Mesodermal cell (in vitro differentiated cells): ENCODE data around the gene PREX1.

Source experiments
- H3K27ac ChIP-seq: 2 replicates; pipeline ENCODE4 v1.7.0; 2013; ENCODE audit warnings: mild to moderate bottlenecking, low read depth, low read length, moderate library complexity; ENCODE audit not compliant: severe bottlenecking
- H3K36me3 ChIP-seq: 2 replicates; pipeline ENCODE4 v1.7.1; 2013; ENCODE audit warnings: mild to moderate bottlenecking, low read length, moderate library complexity; ENCODE audit not compliant: control insufficient read depth, insufficient read depth
- H3K4me1 ChIP-seq: one replicate; pipeline ENCODE4 v1.7.1; 2013; ENCODE audit warnings: mild to moderate bottlenecking, low read length; ENCODE audit not compliant: insufficient read depth, control insufficient read depth, poor library complexity, severe bottlenecking
- H3K4me3 ChIP-seq: 2 replicates; pipeline ENCODE4 v1.7.0; 2013; ENCODE audit warnings: low read length, control low read depth, mild to moderate bottlenecking; ENCODE audit not compliant: insufficient read depth, poor library complexity, severe bottlenecking; ENCODE audit errors: extremely low read depth
- H3K9me3 ChIP-seq: 2 replicates; pipeline ENCODE4 v1.7.1; 2013; ENCODE audit warnings: mild to moderate bottlenecking, low read length, moderate library complexity; ENCODE audit not compliant: control insufficient read depth
- WGBS, 2 experiments: methylation state at CpG; one replicate each; pipeline ENCODE4 v1.1.5; 2013; ENCODE audit warnings: missing lambda C conversion rate in 2 of 2; ENCODE audit not compliant: insufficient coverage in 2 of 2; 5-methylcytosine and 5-hydroxymethylcytosine counted together

Gene PREX1

DNA sequence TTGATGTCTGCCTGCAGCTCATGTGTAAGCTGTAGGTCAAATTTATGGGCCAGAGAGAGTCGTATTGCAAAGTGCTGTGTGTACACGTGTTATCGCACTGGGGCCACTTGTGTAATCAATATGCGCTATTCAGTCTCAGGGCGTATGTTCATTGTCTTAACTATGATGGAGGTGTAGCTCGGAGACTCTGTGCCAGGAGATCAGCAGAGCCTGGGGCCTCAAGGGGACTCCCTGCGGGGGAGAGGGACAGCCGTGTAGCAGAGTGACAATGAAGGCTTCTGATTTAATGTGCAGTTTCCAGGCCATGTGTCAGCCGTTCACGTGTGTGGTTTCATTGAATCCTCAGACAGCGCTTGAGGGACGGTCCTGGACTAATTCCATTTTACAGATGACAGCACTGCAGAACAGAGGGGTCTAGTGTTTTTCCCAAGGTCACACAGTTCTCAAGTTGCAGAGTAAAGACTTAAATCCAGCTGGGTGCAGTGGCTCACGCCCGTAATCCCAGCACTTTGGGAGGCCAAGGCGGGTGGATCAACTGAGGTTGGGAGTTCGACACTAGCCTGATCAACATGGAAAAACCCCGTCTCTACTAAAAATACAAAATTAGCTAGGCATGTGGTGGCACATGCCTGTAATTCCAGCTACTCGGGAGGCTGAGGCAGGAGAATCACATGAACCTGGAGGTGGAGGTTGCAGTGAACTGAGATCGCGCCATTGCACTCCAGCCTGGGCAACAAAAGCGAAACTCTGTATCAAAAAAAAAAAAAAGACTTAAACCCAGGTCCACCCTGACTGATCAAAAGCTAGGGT, 242.5 kb downstream of the PREX1 start:
- Histone ChIP-seq H3K9me3 (no peaks in the 10 kb centered on the region), H3K27ac (peak overlapping the region; percentile 84), H3K4me3 (no peak overlapping the region), H3K4me1 (peaks cover 4% of the 10 kb centered on the region), H3K36me3 (no peaks in the 10 kb centered on the region)
- 90 to 92% methylated on average over 16 to 18 of the region's 21 CpGs for WGBS, 2 experiments

DNA sequence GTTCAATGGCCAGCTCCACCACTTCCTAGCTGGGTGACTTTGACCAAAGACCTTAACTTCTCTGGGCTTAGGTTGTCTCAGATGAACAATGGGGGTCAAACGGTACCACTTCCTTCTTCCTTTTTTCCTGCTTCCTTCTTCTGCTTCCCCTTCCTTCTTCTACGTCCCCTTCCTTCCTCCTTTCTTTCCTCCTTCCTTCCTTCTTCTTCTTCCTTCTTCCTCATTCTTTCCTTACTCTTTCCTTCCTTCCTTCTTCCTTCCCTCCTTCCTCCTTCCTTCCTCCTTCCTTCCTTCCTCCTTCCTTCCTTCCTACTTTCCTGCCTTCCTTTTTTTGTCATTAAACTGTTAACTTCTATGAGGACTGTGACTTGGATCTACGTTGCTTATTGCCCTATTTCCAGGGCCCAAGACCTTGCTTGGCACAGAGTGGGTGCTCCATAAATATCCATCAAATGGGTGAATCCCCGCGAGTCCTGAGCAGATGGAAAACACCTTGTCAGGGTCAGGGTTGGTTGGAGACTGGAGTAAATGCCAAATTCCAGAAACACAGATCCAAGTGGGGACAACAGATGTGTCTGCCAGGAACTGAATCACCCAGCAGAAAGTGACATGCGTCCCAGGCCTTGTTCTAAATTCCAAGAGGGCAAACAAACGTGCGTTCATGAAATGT, 243.3 kb downstream of the PREX1 start:
- Histone ChIP-seq H3K36me3 (no peaks in the 10 kb centered on the region), H3K9me3 (no peaks in the 10 kb centered on the region), H3K4me1 (peaks cover 4% of the 10 kb centered on the region), H3K4me3 (no peak overlapping the region), H3K27ac (no peak overlapping the region)
- 93 to 94% methylated on average over 5 to 8 of the region's 8 CpGs for WGBS, 2 experiments

DNA sequence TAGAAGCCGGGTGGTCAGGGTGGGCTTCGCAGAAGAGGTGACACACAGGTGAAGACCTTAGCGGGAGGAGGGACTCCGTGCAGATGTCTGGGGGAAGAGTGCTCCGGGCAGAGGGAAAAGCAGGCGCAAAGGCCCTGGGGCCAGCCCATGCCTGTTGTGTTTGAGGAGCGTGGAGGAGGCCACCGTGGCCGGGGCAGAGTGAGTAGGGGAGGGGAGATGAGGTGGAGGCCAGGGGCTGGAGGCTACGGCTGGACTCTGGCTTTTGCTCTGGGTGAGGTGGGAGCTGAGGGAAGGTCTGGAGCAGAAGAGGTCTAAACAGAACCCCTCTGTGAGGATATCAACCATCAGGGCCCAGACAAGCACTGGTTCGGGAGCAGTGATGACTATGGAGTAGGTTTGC, 244.0 kb downstream of the PREX1 start:
- Histone ChIP-seq H3K27ac (no peak overlapping the region), H3K4me1 (peaks cover 4% of the 10 kb centered on the region), H3K36me3 (no peaks in the 10 kb centered on the region), H3K4me3 (no peak overlapping the region), H3K9me3 (no peaks in the 10 kb centered on the region)
- WGBS, 2 experiments = 78 to 79% methylated on average over 9 to 11 of the region's 11 CpGs

DNA sequence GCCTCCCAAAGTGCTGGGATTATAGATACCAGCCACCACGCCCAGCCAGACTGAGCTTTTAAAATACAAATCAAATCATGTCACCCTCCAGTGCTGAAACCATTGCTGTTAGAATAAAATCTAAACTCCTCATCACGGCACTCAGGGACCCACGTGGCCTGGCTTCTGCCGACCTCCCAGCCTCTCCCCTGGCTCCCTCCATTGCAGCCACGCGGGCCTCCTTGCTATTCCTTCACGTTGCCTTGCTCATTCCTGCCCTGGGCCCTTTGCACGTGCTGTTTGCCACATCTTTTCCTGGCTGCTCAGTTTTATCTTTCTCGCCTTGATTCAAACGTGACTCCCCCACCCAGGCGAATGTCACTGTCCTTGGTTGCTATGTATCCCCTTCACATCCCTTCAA, 244.6 kb downstream of the PREX1 start:
- WGBS, 2 experiments = 90 to 91% methylated on average over 11 of the region's 11 CpGs
- H3K4me1 ChIP-seq = peaks cover 4% of the 10 kb centered on the region
- H3K27ac ChIP-seq = no peak overlapping the region
- no peak overlapping the region for H3K4me3 ChIP-seq
- H3K36me3 ChIP-seq = no peaks in the 10 kb centered on the region
- no peaks in the 10 kb centered on the region for H3K9me3 ChIP-seq

DNA sequence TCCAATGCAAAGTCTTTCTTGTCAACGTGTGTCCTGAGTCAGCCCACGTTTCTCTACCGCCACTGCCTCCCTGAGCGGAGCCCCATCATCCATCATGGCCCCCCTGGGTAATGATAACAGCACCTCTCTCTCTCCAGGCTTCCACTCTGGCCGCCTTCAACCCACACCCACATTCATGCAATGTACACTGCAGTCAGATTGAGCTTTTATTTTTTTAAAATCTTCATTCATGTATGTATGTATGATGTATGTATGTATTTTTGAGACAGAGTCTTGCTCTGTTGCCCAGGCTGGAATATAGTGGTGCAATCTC, 245.2 kb downstream of the PREX1 start:
- H3K9me3 ChIP-seq = no peaks in the 10 kb centered on the region
- H3K4me1 ChIP-seq = peaks cover 4% of the 10 kb centered on the region
- H3K36me3 ChIP-seq = no peaks in the 10 kb centered on the region
- H3K4me3 ChIP-seq = no peak overlapping the region
- H3K27ac ChIP-seq = no peak overlapping the region
- WGBS, 2 experiments = 58 to 65% methylated on average over 4 of the region's 5 CpGs

DNA sequence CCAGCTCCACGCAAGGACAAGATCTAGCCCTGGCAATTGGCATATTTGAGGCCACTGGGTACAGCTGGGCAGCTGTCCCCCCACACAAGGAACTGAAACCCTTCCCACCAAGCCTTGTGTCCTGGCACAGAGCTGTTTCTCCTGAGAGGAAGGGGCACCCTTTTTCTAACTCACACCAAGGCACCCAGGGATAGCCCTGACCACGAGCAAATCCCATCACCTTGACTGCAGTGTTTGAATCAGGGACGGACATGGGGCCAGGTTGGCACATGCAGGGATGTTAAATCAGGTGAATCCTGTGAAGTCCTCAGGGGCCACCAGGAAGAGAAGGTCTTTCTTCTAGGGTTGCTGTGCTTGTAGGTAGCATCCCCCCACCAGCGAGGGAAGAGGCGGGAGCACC, 246.6 kb downstream of the PREX1 start:
- 89 to 100% methylated on average over 1 to 4 of the region's 5 CpGs for WGBS, 2 experiments
- Histone ChIP-seq H3K4me1 (peaks cover 4% of the 10 kb centered on the region), H3K4me3 (no peak overlapping the region), H3K36me3 (no peaks in the 10 kb centered on the region), H3K9me3 (no peaks in the 10 kb centered on the region), H3K27ac (no peak overlapping the region)

DNA sequence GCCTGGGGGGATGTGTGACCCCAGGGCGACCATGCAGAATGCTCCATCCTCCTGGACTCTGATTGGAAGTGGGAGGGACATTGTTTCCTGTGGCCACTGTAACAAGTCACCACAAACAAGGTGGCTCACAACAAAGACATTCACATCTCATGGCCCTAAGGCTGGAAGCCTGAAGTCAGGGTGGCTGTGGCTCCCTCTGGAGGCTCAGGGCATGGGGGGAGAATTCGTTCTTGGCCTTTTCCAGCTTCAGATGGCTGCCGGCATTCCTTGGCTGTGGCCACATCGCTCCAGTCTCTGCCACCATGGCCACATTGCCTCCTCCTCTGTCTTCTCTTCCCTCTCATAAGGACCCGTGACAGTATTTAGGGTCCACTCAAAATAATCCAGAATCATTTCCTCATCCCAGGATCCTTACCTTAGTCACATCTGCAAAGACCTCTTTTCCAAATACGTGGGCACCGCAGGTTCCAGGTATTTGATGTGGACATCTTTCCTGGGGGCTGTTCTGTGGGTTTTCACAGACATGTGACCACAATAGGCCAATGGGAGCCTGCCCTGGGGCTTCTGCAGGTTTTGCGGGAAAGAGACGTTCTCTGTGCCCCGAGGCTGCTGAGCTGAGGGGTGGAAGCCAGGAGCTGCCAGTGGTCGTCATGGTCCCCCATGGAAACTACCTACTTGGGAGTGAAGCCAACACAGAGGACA, 249.3 kb downstream of the PREX1 start:
- Histone ChIP-seq H3K4me3 (no peak overlapping the region), H3K9me3 (no peaks in the 10 kb centered on the region), H3K27ac (no peak overlapping the region), H3K36me3 (no peaks in the 10 kb centered on the region), H3K4me1 (no peaks in the 10 kb centered on the region)
- 91 to 92% methylated on average over 9 to 10 of the region's 11 CpGs for WGBS, 2 experiments

DNA sequence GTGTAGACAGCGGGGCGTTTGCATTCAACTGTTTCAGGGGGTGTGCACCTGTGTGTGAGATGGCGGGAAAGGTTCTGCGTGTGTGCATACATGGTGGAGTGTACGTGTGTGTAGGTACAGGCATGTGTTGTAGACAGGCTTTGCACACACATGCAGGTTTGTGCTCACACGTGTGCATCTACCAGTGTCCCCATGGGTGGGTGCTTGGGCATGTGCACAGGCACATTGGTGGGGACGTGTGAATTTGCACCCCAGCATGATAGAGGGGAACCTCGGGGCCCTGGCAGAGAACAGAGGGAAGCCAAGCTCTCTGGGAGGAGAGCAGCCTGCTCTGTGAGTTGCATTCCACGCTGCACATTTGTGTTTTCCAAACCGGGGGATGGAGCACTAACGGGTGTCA, 250.2 kb downstream of the PREX1 start:
- Histone ChIP-seq H3K27ac (no peak overlapping the region), H3K4me3 (no peak overlapping the region)
- WGBS, 2 experiments = 75 to 80% methylated on average over 9 to 11 of the region's 11 CpGs

DNA sequence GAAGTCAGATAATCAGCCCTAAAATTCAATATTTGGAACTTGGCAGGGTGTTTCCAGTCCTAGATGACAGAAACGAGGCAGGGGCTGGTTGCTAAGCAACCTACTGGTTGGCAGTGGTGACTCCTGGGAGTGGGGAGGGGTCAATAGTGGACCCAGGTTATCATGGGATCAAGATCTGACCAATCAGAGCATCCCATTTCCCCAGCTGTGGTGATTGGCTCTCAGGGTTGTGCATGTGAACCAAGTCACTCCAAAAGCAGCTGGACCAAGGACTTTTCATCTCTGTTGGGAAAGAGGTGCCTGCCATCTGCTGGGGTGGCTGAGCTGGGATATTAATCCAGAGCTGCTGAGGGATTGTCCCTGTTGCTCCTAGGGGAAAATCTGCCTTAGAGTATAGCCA, 253.4 kb downstream of the PREX1 start:
- no peaks in the 10 kb centered on the region for H3K4me1 ChIP-seq
- H3K36me3 ChIP-seq = no peaks in the 10 kb centered on the region
- no peak overlapping the region for H3K4me3 ChIP-seq
- no peak overlapping the region for H3K27ac ChIP-seq
- H3K9me3 ChIP-seq = no peaks in the 10 kb centered on the region
- 100% methylated on average over 1 of the region's 1 CpG; no CpG with 5 or more reads in 1 of the 2 experiments for WGBS, 2 experiments

More for the DNA sequence above, 250.2 kb downstream of the PREX1 start:
- H3K36me3 ChIP-seq = no peaks in the 10 kb centered on the region
- H3K9me3 ChIP-seq = no peaks in the 10 kb centered on the region
- no peaks in the 10 kb centered on the region for H3K4me1 ChIP-seq
